ENCODE data around the gene VKORC1. TPM values are rescaled to one million over a fixed set of nuclear protein-coding genes. Genes with fewer than 3 reads are reported as not detected.
A peak's percentile ranks its signal among the peaks of the same experiment; 100 is the strongest.
"Not testable (repeated sequence)": the region's sequence is repeated elsewhere in the genome, so short reads cannot be mapped to it uniquely, and the experiment has no call there.

The VKORC1 gene
- polyA plus RNA-seq, 3 donors = 59.2 to 113 (median 91.2) TPM

- peaks cover 36% of the 10 kb centered on the region for H3K4me1 Mint-ChIP-seq
- DNase-seq = peak in 2 of 3 donors; percentile 72 to 90
Measured at GRCh38 chr16:31141489-31142108, 47.0 kb upstream of the VKORC1 start.

DNA sequence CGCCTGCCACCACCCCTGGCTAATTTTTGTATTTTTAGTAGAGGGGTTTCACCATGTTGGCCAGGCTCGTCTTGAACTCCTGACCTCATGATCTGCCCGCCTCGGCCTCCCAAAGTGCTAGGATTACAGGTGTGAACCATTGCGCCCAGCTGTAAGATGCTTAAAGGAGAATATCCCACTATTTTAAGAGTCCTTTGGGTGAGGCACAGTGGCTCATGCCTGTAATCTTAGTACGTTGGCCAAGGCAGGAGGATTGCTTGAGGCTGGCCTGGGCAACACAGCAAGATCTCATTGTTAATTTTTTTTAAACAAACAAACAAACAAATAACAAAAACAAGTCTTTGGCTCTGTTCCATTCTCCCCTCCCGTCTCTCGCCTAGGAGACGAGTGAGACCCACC lies 46.5 kb upstream of the VKORC1 start:
- H4K20me1 ChIP-seq (ENCODE audit: insufficient read depth, low read length); H3K27me3 Mint-ChIP-seq (ENCODE audit: low read depth in 3 of 3); H3K9me3 Mint-ChIP-seq; DNase-seq; H3K9ac ChIP-seq (ENCODE audit: insufficient read depth, low read length, poor library complexity, severe bottlenecking); H2AFZ ChIP-seq (ENCODE audit: insufficient read depth, low read depth, low read length, poor library complexity, severe bottlenecking); H3K36me3 Mint-ChIP-seq; H3K27me3 ChIP-seq (ENCODE audit: control insufficient read depth in 2 of 2, insufficient read depth in 2 of 2, low read length in 2 of 2); H3K36me3 ChIP-seq (replicated peaks in 1 of 2; ENCODE audit: control insufficient read depth in 1 of 2, insufficient read depth in 2 of 2, low read length in 2 of 2); H3K9me3 ChIP-seq (replicated peaks in 1 of 2; ENCODE audit: control insufficient read depth in 1 of 2, insufficient read depth in 1 of 2, low read length in 2 of 2); H3K4me3 Mint-ChIP-seq; H3K79me2 ChIP-seq (ENCODE audit: insufficient read depth, low read length): not testable (repeated sequence)
- H3K4me1 Mint-ChIP-seq = peaks cover 36% of the 10 kb centered on the region
- Histone ChIP-seq H3K4me1 (ENCODE audit: control insufficient read depth in 1 of 2, insufficient read depth in 2 of 2, low read length in 2 of 2) (peaks cover 35 to 47% of the 10 kb centered on the region in 2 donors), H3K27ac (ENCODE audit: low read depth in 1 of 2, low read length in 2 of 2) (peak overlapping the region; percentile 72 to 78), H3K4me2 (replicated peaks; ENCODE audit: extremely low read depth, low read length, poor library complexity, severe bottlenecking) (peak overlapping the region; percentile 85), H3K4me3 (replicated peaks in 1 of 3; ENCODE audit: low read depth in 2 of 3, low read length in 3 of 3) (peak overlapping the region in 1 of 3 experiments; percentile 70)
- intact Hi-C loops (cut with micrococcal nuclease) = loop anchor here (10.0 kb wide), 2 partner anchors 46 to 146 kb away; partner anchors contain the start of gene VKORC1 (in 1 of the 2)
- 92% methylated on average over 7 of the region's 9 CpGs for WGBS (ENCODE audit: insufficient coverage)
- H3K27ac Mint-ChIP-seq = peak overlapping the region in 5 of 7 donors; percentile 15 to 91 (median 45)

More at GRCh38 chr16:31141489-31142108, 47.0 kb upstream of the VKORC1 start:
- Histone ChIP-seq H3K4me3 (replicated peaks in 1 of 3; ENCODE audit: low read depth in 2 of 3, low read length in 3 of 3) (peak overlapping the region in 2 of 3 experiments; percentile 28 to 70), H3K27ac (ENCODE audit: low read depth in 1 of 2, low read length in 2 of 2) (peak overlapping the region; percentile 72 to 78), H3K9me3 (replicated peaks in 1 of 2; ENCODE audit: control insufficient read depth in 1 of 2, insufficient read depth in 1 of 2, low read length in 2 of 2) (no peaks in the 10 kb centered on the region), H3K79me2 (ENCODE audit: insufficient read depth, low read length) (no peaks in the 10 kb centered on the region), H3K36me3 (replicated peaks in 1 of 2; ENCODE audit: control insufficient read depth in 1 of 2, insufficient read depth in 2 of 2, low read length in 2 of 2) (no peaks in the 10 kb centered on the region), H3K27me3 (ENCODE audit: control insufficient read depth in 2 of 2, insufficient read depth in 2 of 2, low read length in 2 of 2) (no peaks in the 10 kb centered on the region), H3K4me2 (replicated peaks; ENCODE audit: extremely low read depth, low read length, poor library complexity, severe bottlenecking) (peak overlapping the region; percentile 85), H4K20me1 (ENCODE audit: insufficient read depth, low read length) (no peaks in the 10 kb centered on the region), H2AFZ (ENCODE audit: insufficient read depth, low read depth, low read length, poor library complexity, severe bottlenecking) (peak overlapping the region; percentile 90), H3K9ac (ENCODE audit: insufficient read depth, low read length, poor library complexity, severe bottlenecking) (peak overlapping the region; percentile 65), H3K4me1 (ENCODE audit: control insufficient read depth in 1 of 2, insufficient read depth in 2 of 2, low read length in 2 of 2) (peaks cover 35 to 47% of the 10 kb centered on the region in 2 donors)
- 42% methylated on average over 3 of the region's 10 CpGs for whole genome bisulfite sequencing (ENCODE audit: insufficient coverage)
- peaks cover 0 to 5% (median 0%) of the 10 kb centered on the region in 7 donors for H3K9me3 Mint-ChIP-seq
- intact Hi-C loops (cut with micrococcal nuclease) = loop anchor here (1.0 to 10.0 kb wide), 6 partner anchors 13 to 147 kb away; partner anchors contain the start of gene VKORC1 (in 1 of the 2)
- peak overlapping the region; percentile 73 to 85 for H3K4me3 Mint-ChIP-seq
- TF ChIP-seq, protein P1, sequence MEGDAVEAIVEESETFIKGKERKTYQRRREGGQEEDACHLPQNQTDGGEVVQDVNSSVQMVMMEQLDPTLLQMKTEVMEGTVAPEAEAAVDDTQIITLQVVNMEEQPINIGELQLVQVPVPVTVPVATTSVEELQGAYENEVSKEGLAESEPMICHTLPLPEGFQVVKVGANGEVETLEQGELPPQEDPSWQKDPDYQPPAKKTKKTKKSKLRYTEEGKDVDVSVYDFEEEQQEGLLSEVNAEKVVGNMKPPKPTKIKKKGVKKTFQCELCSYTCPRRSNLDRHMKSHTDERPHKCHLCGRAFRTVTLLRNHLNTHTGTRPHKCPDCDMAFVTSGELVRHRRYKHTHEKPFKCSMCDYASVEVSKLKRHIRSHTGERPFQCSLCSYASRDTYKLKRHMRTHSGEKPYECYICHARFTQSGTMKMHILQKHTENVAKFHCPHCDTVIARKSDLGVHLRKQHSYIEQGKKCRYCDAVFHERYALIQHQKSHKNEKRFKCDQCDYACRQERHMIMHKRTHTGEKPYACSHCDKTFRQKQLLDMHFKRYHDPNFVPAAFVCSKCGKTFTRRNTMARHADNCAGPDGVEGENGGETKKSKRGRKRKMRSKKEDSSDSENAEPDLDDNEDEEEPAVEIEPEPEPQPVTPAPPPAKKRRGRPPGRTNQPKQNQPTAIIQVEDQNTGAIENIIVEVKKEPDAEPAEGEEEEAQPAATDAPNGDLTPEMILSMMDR (IDR thresholded peaks at IDR 0.05) = no peak
- peaks cover 0 to 4% (median 2%) of the 10 kb centered on the region in 3 donors for H3K27me3 Mint-ChIP-seq (ENCODE audit: low read depth in 3 of 3)
- peaks cover 0 to 3% of the 10 kb centered on the region in 2 donors for H3K36me3 Mint-ChIP-seq
- H3K27ac Mint-ChIP-seq = peak overlapping the region; percentile 85 to 95 (median 93)
